ENCODE measurements around the gene SFMBT2.

GRCh38 chr10:7445474-7446185, 34.8 kb upstream of the SFMBT2 start:
- no peak for TF ChIP-seq CTCF (IDR thresholded peaks at IDR 0.05; ENCODE audit: low read depth, low read length)
- TF ChIP-seq EZH2phosphoT487 (IDR thresholded peaks at IDR 0.05; ENCODE audit: low read depth): no peak
